HepG2 (cell line): ENCODE results near the gene BABAM2. TPM values are rescaled to one million over a fixed set of nuclear protein-coding genes. Genes with fewer than 3 reads are reported as not detected.

Source experiments
- ATAC-seq: fragments of 200-7000 bp; cut with Tn5 transposase; 3 replicates; pipeline ENCODE4 v1.9.1; 2020; ENCODE audit warnings: mild to moderate bottlenecking, moderate library complexity
- BruUV-seq: library from RNA; stranded (reverse); fragments of 400-500 nt; replicated peaks from 2 replicates; lab custom pipeline; 2021; lab: Mats Ljungman, UMichigan
- CTCF ChIA-PET: fragments of 300-600 bp; formaldehyde crosslinking; extraction: SDS; loops from one replicate; lab custom pipeline; 2021; ENCODE audit warnings: low total read pairs, inconsistent platforms, low intra/inter-chr PET ratio; lab: Yijun Ruan, JAX
- POLR2A ChIA-PET: fragments of 350-600 bp; sonication (Branson Sonifier 250); formaldehyde crosslinking; loops from one replicate; lab custom pipeline; 2020; ENCODE audit warnings: antibody characterized with exemption, inconsistent platforms; lab: Yijun Ruan, JAX
- DNase-seq: peaks from one replicate; pipeline ENCODE4 v3.0.0-alpha.2; 2015; ENCODE audit warnings: low spot score
- FAIRE-seq: peaks from 3 replicates; lab custom pipeline; 2011; peaks lifted over from hg19 to GRCh38; lab: Jason Lieb, UNC
- H2AFZ ChIP-seq: one replicate; pipeline ENCODE4 v1.6.1; 2011; ENCODE audit warnings: low read length, inconsistent platforms
- H3K27ac ChIP-seq: fragments of 300-600 bp; 3 replicates; pipeline ENCODE4 v1.8.0; 2011; ENCODE audit warnings: mixed run types, mild to moderate bottlenecking, mixed read lengths, low read length, inconsistent platforms; ENCODE audit not compliant: insufficient read depth; ENCODE audit errors: extremely low read length
- H3K27me3 ChIP-seq, 2 experiments: fragments of 200-600 bp in 1 of 2; 2 replicates in 1 of 2; 3 replicates in 1 of 2; pipeline versions ENCODE4 v1.6.0 to v1.8.0; 2011; ENCODE audit warnings: low read length in 2 of 2, mild to moderate bottlenecking in 2 of 2, moderate library complexity in 2 of 2, inconsistent platforms in 1 of 2; ENCODE audit not compliant: insufficient read depth in 2 of 2, control insufficient read depth in 1 of 2
- H3K36me3 ChIP-seq, 2 experiments: fragments of 200-600 bp in 1 of 2; replicated peaks in 1 of 2; 2 replicates in 1 of 2; 3 replicates in 1 of 2; pipeline versions ENCODE4 v1.5.1 to v1.8.0; 2011; ENCODE audit warnings: low read length in 2 of 2, inconsistent platforms in 1 of 2; ENCODE audit not compliant: insufficient read depth in 2 of 2, control insufficient read depth in 1 of 2
- H3K4me1 ChIP-seq: 2 replicates; pipeline ENCODE4 v1.5.1; 2012; ENCODE audit warnings: low read length, inconsistent platforms; ENCODE audit not compliant: insufficient read depth
- H3K4me2 ChIP-seq: 2 replicates; pipeline ENCODE4 v1.6.0; 2011; ENCODE audit warnings: low read depth, low read length, inconsistent platforms
- H3K4me3 ChIP-seq, 3 experiments: fragments of 200-600 bp in 1 of 3; sonication (generic), shearing (Covaris generic) in 1 of 3; replicated peaks in 1 of 3; 2 replicates each; pipeline ENCODE4 v1.5.1; 2011 to 2016; ENCODE audit warnings: low read length in 3 of 3, inconsistent platforms in 2 of 3, low read depth in 2 of 3, mild to moderate bottlenecking in 2 of 3, control low read depth in 1 of 3, mixed read lengths in 1 of 3; ENCODE audit not compliant: insufficient read depth in 1 of 3
- H3K79me2 ChIP-seq: one replicate; pipeline ENCODE4 v1.6.1; 2011; ENCODE audit warnings: low read length, inconsistent platforms; ENCODE audit not compliant: insufficient read depth
- H3K9ac ChIP-seq: 2 replicates; pipeline ENCODE4 v1.6.0; 2011; ENCODE audit warnings: mild to moderate bottlenecking, low read depth, low read length, inconsistent platforms; ENCODE audit not compliant: insufficient read depth
- H3K9me3 ChIP-seq: 2 replicates; pipeline ENCODE4 v1.5.1; 2012; ENCODE audit warnings: mild to moderate bottlenecking, low read length
- H4K20me1 ChIP-seq: 2 replicates; pipeline ENCODE4 v1.6.0; 2011; ENCODE audit warnings: inconsistent platforms, mild to moderate bottlenecking, low read length, moderate library complexity; ENCODE audit not compliant: insufficient read depth
- IKZF1 ChIP-seq: fragments of 450-650 bp; IDR thresholded peaks from 2 replicates; pipeline ENCODE4 v1.7.1; 2016
- KLF16 ChIP-seq, 2 experiments: sonication (generic) in 1 of 2; formaldehyde crosslinking in 1 of 2; IDR thresholded peaks; 2 replicates each; pipeline versions ENCODE4 v1.6.1 to v1.8.0; 2016 to 2023; ENCODE audit warnings: missing genetic modification reagents in 2 of 2, missing compliant biosample characterization in 1 of 2
- PHF8 ChIP-seq: sonication (generic); formaldehyde crosslinking; IDR thresholded peaks from 2 replicates; pipeline ENCODE4 v1.5.0; 2020; ENCODE audit warnings: missing genetic modification reagents
- THAP11 ChIP-seq: IDR thresholded peaks from 2 replicates; pipeline ENCODE4 v1.6.1; 2016; ENCODE audit warnings: missing biosample characterization, missing genetic modification reagents
- ZNF282 ChIP-seq: fragments of 450-650 bp; IDR thresholded peaks from 2 replicates; pipeline ENCODE4 v1.6.1; 2018; ENCODE audit not compliant: partially characterized antibody
- ZNF460 ChIP-seq: sonication (generic); formaldehyde crosslinking; IDR thresholded peaks from 2 replicates; pipeline ENCODE4 v1.5.1; 2020; ENCODE audit warnings: missing genetic modification reagents, mild to moderate bottlenecking, borderline replicate concordance
- ZNF563 ChIP-seq: sonication (generic); formaldehyde crosslinking; IDR thresholded peaks from 2 replicates; pipeline ENCODE4 v1.8.0; 2022; ENCODE audit warnings: mild to moderate bottlenecking, moderate library complexity, missing genetic modification reagents
- WGBS: methylation state at CpG from one replicate; pipeline ENCODE4 v1.1.6; 2017; ENCODE audit warnings: low lambda C conversion rate; 5-methylcytosine and 5-hydroxymethylcytosine counted together
- in situ Hi-C: cut with HindIII; loops from 2 replicates; pipeline ENCODE4 v1.10.0; 2017; ENCODE audit warnings: low pct_unique_long_range_greater_than_20kb; ENCODE audit not compliant: extremely low pct_ligation_motif_present
- intact Hi-C: fragments of 100-400 bp; cut with micrococcal nuclease; formaldehyde crosslinking; loops from one replicate; pipeline ENCODE4 v1.10.0; 2022; ENCODE audit not compliant: unreplicated experiment
- polyA plus RNA-seq, 8 experiments: library from polyadenylated mRNA; depleted of rRNA in 3 of 8; stranded (reverse) in 7 of 8; unstranded in 1 of 8; fragments of >200 nt; fragmentation: Illumina TruSeq in 4 of 8; extraction: Trizol in 4 of 8; gene quantifications; 2 replicates each; pipeline versions ENCODE4 v1.2.1 to v1.2.3, GENCODE V29; 2011 to 2016; ENCODE audit warnings: low read depth in 4 of 8, missing spikeins in 1 of 8, mixed read lengths in 1 of 8; ENCODE audit not compliant: insufficient read depth in 1 of 8
- total RNA-seq, 5 experiments: library from RNA; depleted of rRNA; stranded (reverse); fragments of >200 nt; fragmentation: Illumina TruSeq; extraction: Trizol; gene quantifications; 2 replicates each; pipeline ENCODE4 v1.2.3, GENCODE V29; 2016; ENCODE audit warnings: low read depth in 1 of 5
- TF ChIP-seq, protein P1 (sequence below): IDR thresholded peaks from 2 replicates; pipeline ENCODE4 v1.6.1; 2016
- TF ChIP-seq, protein P2 (sequence below): sonication (generic); formaldehyde crosslinking; IDR thresholded peaks from 2 replicates; pipeline ENCODE4 v1.5.0; 2020; ENCODE audit warnings: mild to moderate bottlenecking, missing genetic modification reagents
- TF ChIP-seq, protein P3 (sequence below): sonication (generic); formaldehyde crosslinking; IDR thresholded peaks from 2 replicates; pipeline ENCODE4 v1.9.0; 2021; ENCODE audit warnings: mild to moderate bottlenecking, missing genetic modification reagents

The BABAM2 gene
- total and polyA plus RNA-seq, 2 of the 13 experiments (the other 11 are each of a cell fraction or from before 2014, with no cell fraction given): 24.9 to 28.0 TPM

DNA sequence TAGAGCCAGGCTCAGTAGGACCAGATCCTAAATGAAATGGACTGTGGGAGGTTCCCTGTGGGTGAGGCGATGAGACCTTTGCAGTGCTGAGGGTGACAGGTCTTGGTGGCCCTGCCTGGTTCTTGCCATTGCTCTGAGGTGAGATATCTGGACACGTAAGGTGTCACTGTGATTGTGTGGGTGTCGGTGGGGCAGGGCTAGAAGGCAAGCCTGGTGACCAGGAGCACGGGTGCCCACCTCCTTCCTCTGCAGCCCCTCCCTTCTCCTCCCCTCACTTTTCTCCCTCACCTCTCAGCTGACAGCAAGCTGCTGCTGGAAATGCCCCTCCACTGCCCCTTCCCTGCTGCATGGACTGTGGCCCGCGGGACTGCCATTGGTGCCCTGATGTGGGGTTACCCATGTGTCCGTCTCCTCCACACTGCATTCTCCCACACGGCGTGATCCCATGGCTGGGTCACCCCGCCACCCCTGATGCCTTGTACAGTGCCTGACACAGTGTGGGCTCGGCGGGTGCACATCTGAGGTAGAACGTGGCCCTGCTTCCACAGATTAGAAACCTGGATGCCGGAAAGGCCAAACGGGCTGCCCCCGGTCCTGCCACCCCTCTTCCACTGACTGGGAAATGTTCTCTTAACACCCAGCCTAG, 446.6 kb downstream of the BABAM2 start:
- no peak overlapping the region for H3K9ac ChIP-seq
- BruUV-seq: no TSS peak
- no peaks in the 10 kb centered on the region for H3K79me2 ChIP-seq
- peaks cover 13% of the 10 kb centered on the region for H3K4me1 ChIP-seq
- H2AFZ ChIP-seq: no peak overlapping the region
- in situ Hi-C loops: no loop called here
- WGBS: 89% methylated on average over 16 of the region's 16 CpGs
- FAIRE-seq (no peak), ATAC-seq (no peak), DNase-seq (no peak)
- H3K27me3 ChIP-seq: no peaks in the 10 kb centered on the region
- ChIA-PET CTCF (no interaction called here), POLR2A (no interaction called here)
- no peak overlapping the region for H3K27ac ChIP-seq
- H3K4me2 ChIP-seq: no peak overlapping the region
- no peaks in the 10 kb centered on the region for H3K9me3 ChIP-seq
- no peak overlapping the region for H3K4me3 ChIP-seq
- intact Hi-C loops: no loop called here
- no peaks in the 10 kb centered on the region for H3K36me3 ChIP-seq
- H4K20me1 ChIP-seq: no peaks in the 10 kb centered on the region
- TF ChIP-seq ZNF563 (CRISPR knock-in tag) (no peak), PHF8 (CRISPR knock-in tag) (no peak), ZNF282 (no peak), THAP11 (CRISPR knock-in tag) (no peak), ZNF460 (CRISPR knock-in tag) (no peak), IKZF1 (no peak), KLF16 (CRISPR knock-in tag; IDR thresholded peaks at IDR 0.05) (no peak)
- TF ChIP-seq, protein P1, sequence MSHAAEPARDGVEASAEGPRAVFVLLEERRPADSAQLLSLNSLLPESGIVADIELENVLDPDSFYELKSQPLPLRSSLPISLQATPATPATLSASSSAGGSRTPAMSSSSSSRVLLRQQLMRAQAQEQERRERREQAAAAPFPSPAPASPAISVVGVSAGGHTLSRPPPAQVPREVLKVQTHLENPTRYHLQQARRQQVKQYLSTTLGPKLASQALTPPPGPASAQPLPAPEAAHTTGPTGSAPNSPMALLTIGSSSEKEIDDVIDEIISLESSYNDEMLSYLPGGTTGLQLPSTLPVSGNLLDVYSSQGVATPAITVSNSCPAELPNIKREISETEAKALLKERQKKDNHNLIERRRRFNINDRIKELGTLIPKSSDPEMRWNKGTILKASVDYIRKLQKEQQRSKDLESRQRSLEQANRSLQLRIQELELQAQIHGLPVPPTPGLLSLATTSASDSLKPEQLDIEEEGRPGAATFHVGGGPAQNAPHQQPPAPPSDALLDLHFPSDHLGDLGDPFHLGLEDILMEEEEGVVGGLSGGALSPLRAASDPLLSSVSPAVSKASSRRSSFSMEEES (CRISPR knock-in tag): no peak
- TF ChIP-seq, protein P2, sequence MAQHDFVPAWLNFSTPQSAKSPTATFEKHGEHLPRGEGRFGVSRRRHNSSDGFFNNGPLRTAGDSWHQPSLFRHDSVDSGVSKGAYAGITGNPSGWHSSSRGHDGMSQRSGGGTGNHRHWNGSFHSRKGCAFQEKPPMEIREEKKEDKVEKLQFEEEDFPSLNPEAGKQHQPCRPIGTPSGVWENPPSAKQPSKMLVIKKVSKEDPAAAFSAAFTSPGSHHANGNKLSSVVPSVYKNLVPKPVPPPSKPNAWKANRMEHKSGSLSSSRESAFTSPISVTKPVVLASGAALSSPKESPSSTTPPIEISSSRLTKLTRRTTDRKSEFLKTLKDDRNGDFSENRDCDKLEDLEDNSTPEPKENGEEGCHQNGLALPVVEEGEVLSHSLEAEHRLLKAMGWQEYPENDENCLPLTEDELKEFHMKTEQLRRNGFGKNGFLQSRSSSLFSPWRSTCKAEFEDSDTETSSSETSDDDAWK: no peak
- TF ChIP-seq, protein P3, sequence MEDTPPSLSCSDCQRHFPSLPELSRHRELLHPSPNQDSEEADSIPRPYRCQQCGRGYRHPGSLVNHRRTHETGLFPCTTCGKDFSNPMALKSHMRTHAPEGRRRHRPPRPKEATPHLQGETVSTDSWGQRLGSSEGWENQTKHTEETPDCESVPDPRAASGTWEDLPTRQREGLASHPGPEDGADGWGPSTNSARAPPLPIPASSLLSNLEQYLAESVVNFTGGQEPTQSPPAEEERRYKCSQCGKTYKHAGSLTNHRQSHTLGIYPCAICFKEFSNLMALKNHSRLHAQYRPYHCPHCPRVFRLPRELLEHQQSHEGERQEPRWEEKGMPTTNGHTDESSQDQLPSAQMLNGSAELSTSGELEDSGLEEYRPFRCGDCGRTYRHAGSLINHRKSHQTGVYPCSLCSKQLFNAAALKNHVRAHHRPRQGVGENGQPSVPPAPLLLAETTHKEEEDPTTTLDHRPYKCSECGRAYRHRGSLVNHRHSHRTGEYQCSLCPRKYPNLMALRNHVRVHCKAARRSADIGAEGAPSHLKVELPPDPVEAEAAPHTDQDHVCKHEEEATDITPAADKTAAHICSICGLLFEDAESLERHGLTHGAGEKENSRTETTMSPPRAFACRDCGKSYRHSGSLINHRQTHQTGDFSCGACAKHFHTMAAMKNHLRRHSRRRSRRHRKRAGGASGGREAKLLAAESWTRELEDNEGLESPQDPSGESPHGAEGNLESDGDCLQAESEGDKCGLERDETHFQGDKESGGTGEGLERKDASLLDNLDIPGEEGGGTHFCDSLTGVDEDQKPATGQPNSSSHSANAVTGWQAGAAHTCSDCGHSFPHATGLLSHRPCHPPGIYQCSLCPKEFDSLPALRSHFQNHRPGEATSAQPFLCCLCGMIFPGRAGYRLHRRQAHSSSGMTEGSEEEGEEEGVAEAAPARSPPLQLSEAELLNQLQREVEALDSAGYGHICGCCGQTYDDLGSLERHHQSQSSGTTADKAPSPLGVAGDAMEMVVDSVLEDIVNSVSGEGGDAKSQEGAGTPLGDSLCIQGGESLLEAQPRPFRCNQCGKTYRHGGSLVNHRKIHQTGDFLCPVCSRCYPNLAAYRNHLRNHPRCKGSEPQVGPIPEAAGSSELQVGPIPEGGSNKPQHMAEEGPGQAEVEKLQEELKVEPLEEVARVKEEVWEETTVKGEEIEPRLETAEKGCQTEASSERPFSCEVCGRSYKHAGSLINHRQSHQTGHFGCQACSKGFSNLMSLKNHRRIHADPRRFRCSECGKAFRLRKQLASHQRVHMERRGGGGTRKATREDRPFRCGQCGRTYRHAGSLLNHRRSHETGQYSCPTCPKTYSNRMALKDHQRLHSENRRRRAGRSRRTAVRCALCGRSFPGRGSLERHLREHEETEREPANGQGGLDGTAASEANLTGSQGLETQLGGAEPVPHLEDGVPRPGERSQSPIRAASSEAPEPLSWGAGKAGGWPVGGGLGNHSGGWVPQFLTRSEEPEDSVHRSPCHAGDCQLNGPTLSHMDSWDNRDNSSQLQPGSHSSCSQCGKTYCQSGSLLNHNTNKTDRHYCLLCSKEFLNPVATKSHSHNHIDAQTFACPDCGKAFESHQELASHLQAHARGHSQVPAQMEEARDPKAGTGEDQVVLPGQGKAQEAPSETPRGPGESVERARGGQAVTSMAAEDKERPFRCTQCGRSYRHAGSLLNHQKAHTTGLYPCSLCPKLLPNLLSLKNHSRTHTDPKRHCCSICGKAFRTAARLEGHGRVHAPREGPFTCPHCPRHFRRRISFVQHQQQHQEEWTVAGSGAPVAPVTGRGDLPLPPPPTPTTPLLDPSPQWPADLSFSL: no peak
